Activated T-helper 17 cell treated with anti-CD3 and anti-CD28 coated beads, Interleukin-2, amount 50 U/mL, for 72 hours (primary cell): Measurements from ENCODE around the gene CFAP46. TPM values are rescaled to one million over a fixed set of nuclear protein-coding genes. Genes with fewer than 3 reads are reported as not detected.
A peak's percentile ranks its signal among the peaks of the same experiment; 100 is the strongest.

Experiments used
- ATAC-seq: fragments of 150-1000 bp; cut with Tn5 transposase; replicated peaks from 2 replicates; pipeline ENCODE4 v1.10.0; 2021; ENCODE audit warnings: mild to moderate bottlenecking, moderate library complexity
- H3K27ac Mint-ChIP-seq: one replicate; pipeline ENCODE4 v1.8.0; 2022; ENCODE audit warnings: mixed read lengths
- H3K27me3 Mint-ChIP-seq: one replicate; pipeline ENCODE4 v1.8.0; 2022; ENCODE audit warnings: mixed read lengths
- H3K36me3 Mint-ChIP-seq: one replicate; pipeline ENCODE4 v1.8.0; 2022; ENCODE audit warnings: low read depth, mild to moderate bottlenecking, mixed read lengths
- H3K4me1 Mint-ChIP-seq: one replicate; pipeline ENCODE4 v1.8.0; 2022; ENCODE audit warnings: mixed read lengths
- H3K4me3 Mint-ChIP-seq: one replicate; pipeline ENCODE4 v1.8.0; 2022; ENCODE audit warnings: mild to moderate bottlenecking, mixed read lengths
- H3K9me3 Mint-ChIP-seq: one replicate; pipeline ENCODE4 v1.8.0; 2022; ENCODE audit warnings: mixed read lengths
- total RNA-seq, 2 donors: library from RNA; stranded (reverse); gene quantifications; one replicate each; pipeline ENCODE4 v1.2.3, GENCODE V29; 2022

Gene CFAP46
- total RNA-seq, 2 donors from 2014 or later = not detected

GRCh38 chr10:132764108-132764507 lies 178.3 kb downstream of the CFAP46 start:
- Mint-ChIP-seq H3K27ac (no peak overlapping the region), H3K27me3 (no peaks in the 10 kb centered on the region), H3K9me3 (no peaks in the 10 kb centered on the region), H3K36me3 (no peaks in the 10 kb centered on the region), H3K4me3 (no peak overlapping the region), H3K4me1 (peaks cover 17% of the 10 kb centered on the region)
- no peak for ATAC-seq

GRCh38 chr10:132763545-132763944 lies 178.8 kb downstream of the CFAP46 start:
- H3K4me1 Mint-ChIP-seq = peaks cover 17% of the 10 kb centered on the region
- no peaks in the 10 kb centered on the region for H3K36me3 Mint-ChIP-seq
- no peak overlapping the region for H3K4me3 Mint-ChIP-seq
- ATAC-seq = no peak
- no peaks in the 10 kb centered on the region for H3K27me3 Mint-ChIP-seq
- no peak overlapping the region for H3K27ac Mint-ChIP-seq
- no peaks in the 10 kb centered on the region for H3K9me3 Mint-ChIP-seq

GRCh38 chr10:132762267-132762666 lies 180.1 kb downstream of the CFAP46 start:
- peaks cover 17% of the 10 kb centered on the region for H3K4me1 Mint-ChIP-seq
- peak; percentile 91 for ATAC-seq
- no peak overlapping the region for H3K4me3 Mint-ChIP-seq
- no peaks in the 10 kb centered on the region for H3K36me3 Mint-ChIP-seq
- H3K27me3 Mint-ChIP-seq = no peaks in the 10 kb centered on the region
- peak overlapping the region; percentile 15 for H3K27ac Mint-ChIP-seq
- H3K9me3 Mint-ChIP-seq = no peaks in the 10 kb centered on the region

GRCh38 chr10:132761395-132762060 lies 180.8 kb downstream of the CFAP46 start:
- no peaks in the 10 kb centered on the region for H3K27me3 Mint-ChIP-seq
- ATAC-seq = no peak

GRCh38 chr10:132758865-132759264 lies 183.5 kb downstream of the CFAP46 start:
- Mint-ChIP-seq H3K4me1 (peaks cover 14% of the 10 kb centered on the region), H3K9me3 (peaks cover 5% of the 10 kb centered on the region), H3K27me3 (no peaks in the 10 kb centered on the region), H3K36me3 (no peaks in the 10 kb centered on the region), H3K4me3 (no peak overlapping the region), H3K27ac (no peak overlapping the region)
- no peak for ATAC-seq

More at GRCh38 chr10:132761395-132762060, 180.8 kb downstream of the CFAP46 start:
- Mint-ChIP-seq H3K4me3 (no peak overlapping the region), H3K4me1 (peaks cover 16% of the 10 kb centered on the region), H3K9me3 (no peaks in the 10 kb centered on the region), H3K36me3 (no peaks in the 10 kb centered on the region), H3K27ac (peak overlapping the region; percentile 15)

Other genes with a start within 250 kb of the CFAP46 start
- gene NKX6-2, start 156.4 kb downstream of the CFAP46 start, total RNA-seq = not detected
- not detected for gene ADGRA1, start 145.4 kb upstream of the CFAP46 start, total RNA-seq
- gene KNDC1, start 217.6 kb upstream of the CFAP46 start, total RNA-seq = under 1 TPM; 0.19 to 0.26 TPM